GM12864 (cell line): ENCODE data around the gene NPW.

Experiments
- DNase-seq: peaks from one replicate; pipeline ENCODE4 v3.0.0-alpha.2; 2011; ENCODE audit warnings: low read depth
- H3K4me3 ChIP-seq: 2 replicates; pipeline ENCODE4 v1.5.1; 2011; ENCODE audit warnings: mild to moderate bottlenecking, low read depth, low read length, control low read depth
- TF ChIP-seq, protein P1 (sequence below): IDR thresholded peaks from 2 replicates; pipeline ENCODE4 v1.5.1; 2011; ENCODE audit warnings: low read depth, mild to moderate bottlenecking, moderate library complexity, low read length, control low read depth, inconsistent platforms; ENCODE audit errors: missing control alignments

The NPW gene

DNA sequence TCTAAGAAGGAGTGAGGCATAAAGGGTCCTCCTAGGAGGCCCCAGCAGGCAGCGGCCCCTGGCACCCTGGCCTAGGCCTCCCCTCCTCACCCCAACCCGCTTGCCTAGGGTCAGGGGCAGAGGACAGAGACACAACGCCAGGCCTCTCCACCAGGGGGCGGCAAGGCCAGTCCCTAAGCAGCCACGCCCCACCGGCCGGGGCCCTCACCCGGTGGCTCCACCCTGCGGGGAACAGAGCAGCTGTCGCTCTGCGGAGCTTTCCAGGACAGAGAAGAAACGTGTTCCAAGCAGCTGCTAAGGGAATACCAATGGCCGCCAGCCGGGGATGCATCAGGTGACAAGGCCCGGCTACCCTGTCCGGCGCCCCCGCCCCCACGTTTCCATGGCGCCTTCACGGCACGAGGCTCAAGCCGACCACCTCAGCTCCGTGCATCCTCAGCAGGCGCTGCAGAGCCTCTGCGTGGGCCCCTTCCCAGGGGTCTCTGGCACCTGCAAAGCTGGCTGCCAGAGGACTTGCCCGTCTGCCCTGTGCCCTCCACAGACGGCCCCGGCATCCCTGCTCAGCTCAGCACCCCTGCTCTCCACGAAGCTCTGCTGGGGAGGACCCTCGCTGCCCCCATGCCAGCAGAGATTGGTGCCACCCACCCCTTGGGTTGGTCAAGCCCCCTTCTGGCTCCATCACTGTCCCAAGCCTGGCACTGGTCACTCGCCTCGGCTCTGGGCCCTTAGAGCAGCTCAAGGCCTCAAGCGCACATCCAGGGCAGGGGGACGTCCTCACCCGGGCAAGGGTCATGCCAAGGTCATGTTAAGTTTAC lies 15.6 kb upstream of the NPW start:
- no peak overlapping the region for H3K4me3 ChIP-seq
- DNase-seq: no peak
- TF ChIP-seq, protein P1, sequence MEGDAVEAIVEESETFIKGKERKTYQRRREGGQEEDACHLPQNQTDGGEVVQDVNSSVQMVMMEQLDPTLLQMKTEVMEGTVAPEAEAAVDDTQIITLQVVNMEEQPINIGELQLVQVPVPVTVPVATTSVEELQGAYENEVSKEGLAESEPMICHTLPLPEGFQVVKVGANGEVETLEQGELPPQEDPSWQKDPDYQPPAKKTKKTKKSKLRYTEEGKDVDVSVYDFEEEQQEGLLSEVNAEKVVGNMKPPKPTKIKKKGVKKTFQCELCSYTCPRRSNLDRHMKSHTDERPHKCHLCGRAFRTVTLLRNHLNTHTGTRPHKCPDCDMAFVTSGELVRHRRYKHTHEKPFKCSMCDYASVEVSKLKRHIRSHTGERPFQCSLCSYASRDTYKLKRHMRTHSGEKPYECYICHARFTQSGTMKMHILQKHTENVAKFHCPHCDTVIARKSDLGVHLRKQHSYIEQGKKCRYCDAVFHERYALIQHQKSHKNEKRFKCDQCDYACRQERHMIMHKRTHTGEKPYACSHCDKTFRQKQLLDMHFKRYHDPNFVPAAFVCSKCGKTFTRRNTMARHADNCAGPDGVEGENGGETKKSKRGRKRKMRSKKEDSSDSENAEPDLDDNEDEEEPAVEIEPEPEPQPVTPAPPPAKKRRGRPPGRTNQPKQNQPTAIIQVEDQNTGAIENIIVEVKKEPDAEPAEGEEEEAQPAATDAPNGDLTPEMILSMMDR: peak; percentile 94

DNA sequence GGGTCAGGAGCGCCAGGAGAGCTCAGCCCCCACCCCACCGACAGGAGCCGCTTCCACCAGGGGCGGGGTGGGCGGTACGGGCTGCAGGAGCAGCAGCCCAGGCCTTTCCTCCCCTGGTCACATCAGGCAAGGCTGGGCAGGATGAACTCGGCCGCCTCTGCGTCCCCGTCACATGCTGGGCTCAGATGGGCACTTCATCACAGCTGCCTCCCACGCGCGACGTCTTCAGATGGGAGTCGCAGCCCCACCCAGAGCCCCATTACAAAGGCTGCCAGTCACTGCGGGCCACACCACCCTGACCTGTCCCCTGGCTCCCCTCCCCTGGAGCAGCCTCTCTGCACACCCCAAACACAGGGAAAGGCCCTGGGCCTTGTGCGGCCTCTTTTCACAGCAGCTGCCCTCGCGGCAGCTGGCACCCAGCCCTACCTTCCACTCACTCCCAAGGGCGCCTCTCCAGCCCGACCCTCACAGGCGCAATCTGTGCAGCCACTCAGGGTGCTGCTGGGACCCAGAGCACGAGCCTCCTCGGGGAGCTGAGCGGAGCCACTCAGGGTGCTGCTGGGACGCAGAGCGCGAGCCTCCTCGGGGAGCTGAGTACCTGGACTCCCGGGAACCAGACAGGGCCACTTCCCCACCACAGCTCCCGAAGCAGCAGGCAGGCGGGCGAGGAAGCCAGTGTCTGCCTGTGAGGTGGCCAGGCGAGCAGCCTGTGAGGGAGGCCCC lies 14.6 kb upstream of the NPW start:
- H3K4me3 ChIP-seq: no peak overlapping the region
- no peak for DNase-seq
- TF ChIP-seq, protein P1: no peak

DNA sequence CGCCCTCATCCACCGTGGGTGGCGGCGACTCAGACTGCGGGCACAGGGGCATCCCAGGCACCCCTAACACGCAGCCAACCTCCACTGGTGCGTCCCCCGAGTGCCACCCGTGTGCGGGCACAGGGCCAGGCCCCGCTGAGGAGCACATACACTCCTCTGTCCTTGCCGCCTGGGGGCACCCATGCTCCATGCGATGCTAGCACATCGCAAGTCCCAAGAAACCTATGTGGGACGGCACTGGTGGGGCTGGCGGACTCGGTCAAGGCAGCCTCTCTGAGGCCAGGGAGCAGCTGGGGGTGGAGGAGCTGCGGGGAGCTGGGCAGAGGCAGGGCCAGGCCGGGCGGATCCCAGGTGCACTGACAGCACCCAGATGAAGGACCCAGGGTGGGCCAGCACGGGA lies 13.9 kb upstream of the NPW start:
- TF ChIP-seq, protein P1: peak; percentile 45
- no peak overlapping the region for H3K4me3 ChIP-seq
- DNase-seq: no peak

DNA sequence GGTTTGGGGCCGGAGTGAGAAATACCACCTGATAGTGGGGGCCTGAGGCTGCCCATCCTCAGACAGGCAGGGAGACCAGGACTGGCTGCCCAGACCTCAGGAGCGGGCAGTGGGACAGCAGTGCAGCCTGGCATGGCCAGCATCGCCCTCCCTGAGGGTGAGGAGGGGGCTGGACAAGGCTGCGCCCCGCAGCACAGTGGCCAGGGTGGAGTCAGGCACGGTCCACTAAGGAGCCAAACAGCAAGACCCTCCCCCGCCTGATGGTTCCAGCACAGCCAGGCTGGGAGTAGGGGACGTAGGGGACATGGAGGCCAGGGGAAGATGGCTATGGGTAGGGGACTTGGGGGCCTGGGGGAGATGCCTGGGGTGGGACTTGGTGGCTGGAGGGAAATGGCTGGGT lies 13.3 kb upstream of the NPW start:
- TF ChIP-seq, protein P1: no peak
- DNase-seq: no peak
- H3K4me3 ChIP-seq: no peak overlapping the region

DNA sequence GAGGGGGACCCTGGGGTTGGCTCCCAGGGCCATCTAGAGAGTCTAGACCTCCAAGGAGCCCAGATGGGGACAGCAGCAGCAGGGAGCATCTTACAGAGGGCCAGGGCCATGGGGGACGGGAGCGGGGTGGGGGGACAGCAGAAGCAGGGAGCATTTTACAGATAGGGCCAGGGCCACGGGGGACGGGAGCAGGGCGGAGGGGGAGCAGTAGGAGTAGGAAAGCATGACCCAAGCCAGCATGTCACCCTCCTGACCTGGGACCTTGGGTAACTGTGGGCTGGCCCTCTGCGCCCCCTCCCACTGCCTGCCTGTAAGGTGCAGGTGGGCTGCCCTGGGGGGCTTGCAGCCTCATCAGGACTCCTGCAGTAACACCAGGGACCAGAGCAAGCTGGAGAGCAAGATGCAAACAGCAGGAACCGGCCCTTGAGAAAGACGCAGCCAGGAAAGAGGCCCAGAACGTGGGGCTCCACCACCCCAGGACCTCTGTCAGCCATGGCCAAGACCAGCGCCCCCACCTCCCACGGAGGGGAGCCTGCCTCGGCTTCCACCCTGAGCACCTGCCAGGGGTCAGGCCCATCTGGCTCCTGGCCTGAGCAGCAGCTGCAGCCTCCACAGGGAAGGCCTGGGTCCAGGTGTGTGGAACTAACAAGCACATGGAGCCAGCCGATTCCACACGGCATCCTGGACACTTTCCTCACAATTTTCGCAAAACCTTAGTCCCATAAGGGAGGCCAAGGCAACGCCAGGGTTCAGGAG lies 12.3 kb upstream of the NPW start:
- TF ChIP-seq, protein P1: no peak
- DNase-seq: no peak
- peak overlapping the region; percentile 83 for H3K4me3 ChIP-seq

DNA sequence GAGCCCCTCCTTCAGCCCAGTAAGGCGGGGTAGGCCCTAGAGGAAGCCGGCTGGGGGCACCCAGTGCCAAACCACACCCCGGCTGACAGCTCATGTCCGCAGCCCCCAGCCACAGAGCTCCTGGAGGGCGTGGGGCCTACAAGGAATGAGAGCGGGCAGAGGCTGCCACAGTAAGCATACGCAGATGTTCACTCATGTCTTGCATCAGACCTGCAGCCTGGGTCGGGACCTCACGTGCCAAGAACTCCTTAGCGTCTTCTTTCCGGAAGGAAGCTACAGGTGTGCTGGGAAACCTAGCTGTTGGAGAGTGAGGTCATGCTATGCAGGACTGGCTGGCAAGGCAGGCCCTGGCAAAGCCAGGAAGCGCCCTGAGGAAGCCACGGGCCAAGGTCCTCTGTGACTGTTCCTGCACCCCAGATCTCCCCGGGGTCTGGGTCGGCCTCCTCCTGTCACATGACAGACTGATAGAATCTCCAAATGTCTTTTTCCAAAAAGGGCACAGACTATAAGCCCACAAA lies 11.5 kb upstream of the NPW start:
- H3K4me3 ChIP-seq: peak overlapping the region; percentile 83
- TF ChIP-seq, protein P1: no peak
- DNase-seq: no peak
